ENCODE data around the gene GAK.

The GAK gene

DNA sequence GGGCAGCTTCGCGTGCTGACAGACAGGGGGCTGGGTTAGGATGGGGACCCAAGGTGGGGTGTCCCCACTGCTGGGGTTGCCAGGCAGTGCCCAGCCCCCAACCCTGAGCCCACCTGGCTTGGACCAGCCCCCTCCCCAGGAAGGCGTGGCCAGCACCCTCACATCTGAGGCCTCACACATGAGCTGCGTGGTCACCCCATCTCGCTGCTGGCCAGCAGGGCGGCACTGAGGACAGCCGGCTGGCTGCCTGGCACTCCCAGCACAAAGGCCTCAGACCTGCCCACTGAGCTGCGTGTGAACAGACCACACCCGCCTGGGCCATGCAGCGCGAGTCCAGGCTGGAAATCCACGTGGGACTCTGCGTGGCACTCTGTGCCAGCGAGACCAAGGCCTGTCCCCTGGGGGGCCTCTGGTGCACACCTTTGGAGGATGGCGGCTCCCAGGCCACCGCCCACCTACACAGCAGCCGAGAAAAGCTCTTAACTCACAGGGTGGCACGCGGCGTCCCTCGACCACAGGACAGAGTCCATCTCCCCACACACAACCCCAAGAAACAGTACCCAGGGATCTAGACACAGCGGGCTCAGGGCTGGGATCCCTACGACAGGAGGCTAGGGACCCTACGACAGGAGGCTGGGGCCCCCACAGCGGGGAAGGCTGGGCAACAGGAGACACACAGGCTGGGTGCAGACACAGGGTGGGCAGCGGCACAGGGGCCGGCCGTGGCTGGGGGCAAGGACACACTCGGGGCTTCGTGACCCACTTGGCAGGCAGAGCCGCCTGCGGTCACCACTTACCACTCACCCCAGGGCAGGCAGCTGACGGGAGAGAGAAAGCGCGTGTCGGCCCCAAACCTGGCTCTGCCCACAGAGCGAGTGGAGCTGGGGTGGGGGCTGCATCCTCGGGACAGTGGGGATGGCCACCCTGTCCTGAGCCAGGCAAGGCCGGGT lies 31.4 kb upstream of the GAK start:
- FAIRE-seq: no peak

DNA sequence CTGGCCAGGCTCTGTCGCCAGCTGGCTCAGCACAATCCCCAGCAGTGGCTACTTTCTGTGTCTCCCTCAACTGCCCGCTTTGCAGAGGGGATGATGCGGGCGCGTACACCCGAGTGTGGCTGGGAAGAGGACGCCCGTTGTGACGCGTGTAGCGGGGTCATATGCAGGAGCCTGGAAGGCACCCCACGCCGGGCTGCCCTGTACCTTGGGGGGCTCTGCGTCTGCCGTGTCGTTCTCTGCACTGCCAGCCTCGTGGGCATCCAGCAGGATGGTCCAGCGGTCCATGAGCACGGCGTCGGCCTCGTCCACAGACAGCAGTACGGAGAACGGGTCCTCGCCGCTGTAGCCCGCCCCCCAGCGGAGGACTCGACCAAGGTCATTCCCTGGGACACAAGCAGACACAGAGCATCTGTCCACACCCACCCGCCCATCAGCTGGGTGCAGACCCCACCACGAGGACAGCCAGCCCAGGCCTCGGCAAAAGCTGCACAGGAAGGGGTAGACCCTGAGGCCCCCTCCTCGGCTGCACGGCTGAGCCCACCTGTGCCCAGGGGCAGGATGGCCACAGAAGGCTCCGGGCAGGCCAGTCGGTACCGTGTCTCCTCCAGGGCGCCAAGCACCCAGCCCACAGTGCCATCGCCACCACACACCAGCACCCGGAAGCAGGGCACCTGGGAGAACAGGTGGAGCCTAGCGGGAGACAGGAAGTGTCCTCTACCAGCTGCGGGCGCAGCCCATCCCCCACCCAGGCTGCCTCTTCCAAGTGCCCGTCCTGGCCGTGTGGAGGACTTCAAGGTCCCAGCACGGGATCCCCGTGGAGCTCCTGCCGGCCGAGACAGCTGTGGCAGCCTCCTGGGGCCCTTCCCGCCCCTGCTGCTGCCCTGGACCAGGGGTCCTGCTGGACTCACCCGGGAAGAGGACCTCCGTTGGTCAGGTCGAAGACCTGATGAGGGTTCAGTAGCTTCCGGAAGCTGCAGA lies 30.4 kb upstream of the GAK start:
- no peak for FAIRE-seq

DNA sequence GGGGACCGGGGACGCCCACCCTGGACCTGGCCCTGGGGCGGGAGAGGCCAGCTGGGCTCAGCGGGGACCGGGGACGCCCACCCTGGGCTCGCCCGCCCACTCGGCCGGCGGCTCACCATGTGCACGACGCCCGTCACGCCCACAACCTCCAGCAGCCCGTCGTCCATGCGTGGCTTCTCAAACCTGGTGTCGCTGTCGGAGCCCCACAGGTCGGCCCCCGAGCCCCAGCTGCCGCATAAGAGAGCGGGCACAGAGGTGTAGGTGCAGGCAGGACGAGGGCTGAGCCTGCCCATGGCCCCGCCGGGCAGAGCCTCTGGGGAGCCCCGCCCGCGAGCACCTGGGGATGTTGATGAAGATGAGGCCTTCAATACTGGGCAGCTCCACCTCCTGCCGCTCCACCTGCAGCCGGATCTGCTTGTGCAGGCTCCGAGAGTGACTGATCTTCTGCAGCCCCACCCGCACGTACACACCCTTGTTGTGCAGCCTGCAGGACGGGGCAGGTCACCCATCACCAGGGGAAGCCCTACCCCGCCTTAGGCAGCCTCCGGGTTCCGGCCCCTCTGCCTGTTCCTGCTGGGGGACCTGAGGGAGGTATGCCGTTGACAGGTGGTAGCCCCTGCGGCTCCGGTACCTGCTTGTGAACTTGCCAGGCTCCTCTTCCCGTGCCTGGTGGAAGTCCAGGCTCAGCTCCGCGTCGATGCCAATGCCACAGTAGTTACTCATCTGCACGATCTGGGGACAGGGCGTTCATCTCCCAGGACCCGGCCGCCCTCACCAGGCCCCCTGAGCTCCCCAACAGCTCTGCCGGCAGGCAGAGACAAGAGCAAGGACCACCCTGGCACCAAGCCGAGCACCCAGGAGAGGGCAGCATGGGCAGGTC lies 29.5 kb upstream of the GAK start:
- FAIRE-seq: no peak

DNA sequence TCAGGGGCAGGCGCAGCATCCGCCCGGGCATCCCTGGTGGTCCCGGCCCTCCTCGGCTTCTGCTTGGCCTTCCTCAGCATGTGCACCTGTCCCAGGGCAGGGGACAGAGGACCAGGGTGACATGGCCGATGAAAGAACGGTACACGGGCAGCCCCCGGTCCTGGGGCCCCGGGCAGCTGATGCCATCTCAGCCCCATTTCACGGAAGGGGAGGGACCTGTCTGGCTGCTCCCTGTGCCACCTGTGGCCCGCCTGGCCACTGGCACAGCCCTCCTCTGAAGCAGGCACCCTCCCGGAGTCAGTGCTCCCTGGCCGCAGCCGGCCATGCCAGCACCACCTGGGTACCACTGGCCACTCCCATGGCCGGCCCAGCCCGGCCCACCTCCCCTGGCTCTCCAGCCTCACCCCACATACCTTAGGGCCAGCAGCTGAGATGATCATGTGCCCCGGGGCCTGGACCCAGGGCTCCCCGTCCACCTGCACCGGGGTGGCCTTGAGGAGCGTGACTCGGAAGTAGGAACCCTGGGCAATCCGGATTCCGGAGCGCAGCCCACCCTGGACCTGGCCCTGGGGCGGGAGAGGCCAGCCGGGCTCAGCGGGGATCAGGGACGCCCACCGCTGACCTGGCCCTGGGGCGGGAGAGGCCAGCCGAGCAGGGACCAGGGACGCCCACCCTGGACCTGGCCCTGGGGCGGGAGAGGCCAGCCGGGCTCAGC lies 28.7 kb upstream of the GAK start:
- no peak for FAIRE-seq

DNA sequence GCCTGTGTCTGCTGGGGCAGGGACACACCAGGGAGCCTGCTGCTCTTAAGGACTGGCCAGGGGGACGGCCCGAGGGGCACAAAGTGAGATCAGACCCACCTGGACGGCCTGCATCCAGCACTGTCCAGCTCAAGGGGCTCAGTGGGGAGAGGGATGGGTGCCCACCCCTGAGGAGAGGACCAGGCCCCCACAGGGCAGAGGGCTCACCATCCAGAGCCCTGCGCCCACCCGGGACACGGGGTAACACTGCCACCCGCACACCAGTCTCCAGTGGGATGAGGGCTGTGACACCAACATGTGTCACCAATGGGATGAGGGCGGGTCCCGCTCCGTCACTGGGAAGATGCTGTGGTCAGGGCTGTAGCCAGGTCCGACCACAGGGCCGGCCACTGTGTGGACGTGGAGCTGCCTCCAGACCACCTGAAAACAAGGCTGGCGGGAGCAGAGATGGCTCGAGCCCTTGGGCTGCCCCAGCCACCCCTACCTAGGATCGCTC lies 28.1 kb upstream of the GAK start:
- FAIRE-seq: no peak

DNA sequence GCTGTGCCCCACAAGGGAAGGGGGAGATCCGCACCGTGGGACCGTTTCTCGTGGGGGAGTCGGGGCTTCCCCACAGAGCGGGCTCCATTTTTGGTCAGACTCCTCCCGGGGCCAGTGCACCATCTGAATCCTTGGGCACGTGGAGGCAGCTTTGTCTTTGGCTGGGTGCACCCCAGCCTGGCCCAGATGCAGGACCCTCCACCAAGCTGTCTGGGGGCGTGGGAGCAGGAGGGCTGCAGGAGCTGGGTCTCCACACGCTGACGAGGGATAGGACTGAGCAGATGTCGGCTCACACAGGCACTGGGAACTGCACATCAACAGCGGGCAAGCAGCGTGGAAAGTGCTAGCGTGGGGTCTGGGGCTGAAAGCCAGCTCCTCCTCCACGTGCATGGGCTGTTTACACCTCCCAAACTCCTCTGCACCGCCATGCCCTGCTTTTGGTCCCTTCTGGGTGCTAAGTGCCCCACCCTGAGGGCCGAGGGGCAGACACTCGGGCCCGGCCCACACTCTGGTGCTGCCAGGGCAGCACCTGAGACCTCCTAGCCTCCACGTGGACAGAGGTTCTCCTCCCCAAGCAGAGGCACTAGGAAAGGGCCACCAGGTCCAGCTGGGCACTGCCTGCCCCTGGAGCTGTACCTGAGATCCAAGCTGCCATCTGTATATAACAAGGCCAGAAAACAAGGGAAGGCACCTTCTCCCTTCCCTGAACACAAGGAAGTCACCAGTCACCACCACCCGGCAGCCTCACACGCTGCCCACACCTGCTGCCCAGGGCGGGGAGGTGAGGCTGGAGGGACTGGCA lies 27.4 kb upstream of the GAK start:
- no peak for FAIRE-seq

DNA sequence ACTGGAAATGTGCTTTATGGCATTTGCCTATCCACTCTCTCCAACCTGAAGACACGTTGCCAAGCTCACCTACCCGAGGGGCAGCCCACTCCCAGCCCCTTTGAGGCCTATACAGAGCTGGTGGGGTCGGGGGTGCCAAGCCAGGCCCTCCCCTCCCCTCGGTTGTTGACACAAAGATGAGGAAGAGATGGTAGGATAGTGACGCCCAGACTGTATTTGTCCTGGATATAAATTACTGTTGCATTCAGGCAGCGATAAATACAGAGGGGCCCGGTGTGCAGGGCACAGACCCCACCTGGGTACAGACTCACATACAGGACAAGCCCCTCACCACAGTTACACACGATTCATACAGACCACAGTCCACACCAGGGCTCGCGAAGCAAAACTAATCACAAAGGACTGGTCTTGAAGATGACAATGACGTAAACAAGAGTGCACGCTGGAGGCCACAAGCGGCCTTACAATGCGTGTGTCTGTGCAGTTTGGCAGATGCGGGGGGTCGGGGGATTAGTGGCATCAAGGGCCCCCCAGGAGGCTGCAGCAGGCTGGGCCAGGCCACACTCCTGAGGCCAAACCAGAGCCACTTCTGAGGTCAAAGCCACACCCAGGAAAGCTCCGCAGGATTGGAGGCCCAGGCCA lies 26.7 kb upstream of the GAK start:
- FAIRE-seq: no peak

DNA sequence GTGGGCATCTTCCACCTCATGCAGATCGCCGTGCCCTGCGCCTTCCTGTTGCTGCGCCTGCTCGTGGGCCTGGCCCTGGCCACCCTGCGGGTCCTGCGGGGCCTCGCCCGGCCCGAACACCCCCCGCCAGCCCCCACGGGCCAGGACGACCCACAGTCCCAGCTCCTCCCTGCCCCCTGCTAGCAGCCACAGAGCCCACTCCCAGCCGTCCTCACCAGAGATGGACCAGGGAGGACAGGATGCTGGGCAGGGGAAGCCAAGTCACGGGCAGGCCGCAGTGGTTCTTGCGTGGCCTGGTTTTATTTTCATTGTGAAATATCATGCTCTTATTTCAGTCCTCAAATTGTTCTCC lies 26.2 kb upstream of the GAK start:
- FAIRE-seq: no peak

DNA sequence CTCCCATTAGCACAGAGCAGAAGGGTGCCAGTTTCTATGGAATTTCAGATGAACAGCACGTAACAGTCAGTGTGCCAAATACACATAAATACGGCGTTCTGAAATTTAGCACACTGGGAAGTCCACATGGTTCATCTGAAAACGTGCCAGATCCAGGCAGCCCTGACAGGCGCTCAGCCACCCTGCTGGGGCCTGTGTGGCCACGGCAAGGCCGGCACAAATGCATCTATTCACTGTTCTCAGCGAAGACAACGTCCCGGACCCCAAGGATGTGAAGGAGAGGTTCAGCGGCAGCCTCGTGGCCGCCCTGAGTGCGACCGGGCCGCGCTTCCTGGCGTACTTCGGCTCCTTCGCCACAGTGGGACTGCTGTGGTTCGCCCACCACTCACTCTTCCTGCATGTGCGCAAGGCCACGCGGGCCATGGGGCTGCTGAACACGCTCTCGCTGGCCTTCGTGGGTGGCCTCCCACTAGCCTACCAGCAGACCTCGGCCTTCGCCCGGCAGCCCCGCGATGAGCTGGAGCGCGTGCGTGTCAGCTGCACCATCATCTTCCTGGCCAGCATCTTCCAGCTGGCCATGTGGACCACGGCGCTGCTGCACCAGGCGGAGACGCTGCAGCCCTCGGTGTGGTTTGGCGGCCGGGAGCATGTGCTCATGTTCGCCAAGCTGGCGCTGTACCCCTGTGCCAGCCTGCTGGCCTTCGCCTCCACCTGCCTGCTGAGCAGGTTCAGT lies 25.6 kb upstream of the GAK start:
- no peak for FAIRE-seq

DNA sequence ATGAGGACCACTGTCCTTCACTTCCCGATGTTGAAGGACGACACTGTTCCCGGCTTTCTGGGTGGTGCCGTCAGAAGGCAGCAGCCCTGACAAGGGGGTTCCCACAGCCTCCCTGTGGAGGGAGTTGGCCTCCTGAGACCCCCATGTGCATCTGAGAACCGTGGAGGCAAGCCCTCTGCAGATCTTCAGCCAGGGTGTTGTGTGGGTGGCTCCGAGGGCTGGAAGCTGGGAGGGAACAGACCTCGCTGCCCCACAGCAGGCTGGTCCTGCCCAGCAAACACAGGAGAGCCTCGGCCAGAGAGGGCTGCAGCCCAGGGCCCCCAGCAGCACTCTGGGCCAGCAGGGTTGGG lies 25.1 kb upstream of the GAK start:
- no peak for FAIRE-seq

DNA sequence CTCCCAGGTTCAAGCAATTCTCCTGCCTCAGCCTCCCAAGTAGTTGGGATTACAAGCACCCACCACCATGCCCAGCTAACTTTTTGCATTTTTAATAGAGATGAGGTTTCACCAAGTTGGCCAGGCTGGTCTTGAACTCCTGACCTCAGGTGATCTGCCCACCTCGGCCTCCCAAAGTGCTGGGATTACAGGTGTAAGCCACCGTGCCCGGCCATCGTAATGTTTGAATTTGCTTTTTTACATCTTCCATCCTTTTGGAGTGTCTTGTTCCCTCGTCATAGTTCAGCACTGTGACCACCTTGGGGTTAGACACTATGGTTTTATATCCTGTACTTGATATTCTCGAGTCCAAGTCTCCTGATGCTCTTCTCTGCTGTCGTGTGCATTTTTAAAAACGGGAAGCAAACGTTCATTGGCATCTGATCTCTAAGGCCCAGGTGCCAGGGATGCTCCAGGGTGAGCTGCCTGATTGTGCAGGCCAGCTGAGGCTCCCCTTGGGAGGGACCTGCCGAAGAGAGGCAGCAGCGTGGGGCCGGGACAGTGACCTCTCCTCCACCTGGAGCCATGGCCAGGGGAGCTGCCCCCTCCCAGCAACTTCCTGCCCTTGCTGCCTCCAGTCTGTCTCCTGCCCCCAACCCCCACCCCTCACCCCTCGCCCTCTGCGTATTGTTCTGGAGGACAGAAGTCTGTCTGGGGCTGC lies 24.6 kb upstream of the GAK start:
- no peak for FAIRE-seq

DNA sequence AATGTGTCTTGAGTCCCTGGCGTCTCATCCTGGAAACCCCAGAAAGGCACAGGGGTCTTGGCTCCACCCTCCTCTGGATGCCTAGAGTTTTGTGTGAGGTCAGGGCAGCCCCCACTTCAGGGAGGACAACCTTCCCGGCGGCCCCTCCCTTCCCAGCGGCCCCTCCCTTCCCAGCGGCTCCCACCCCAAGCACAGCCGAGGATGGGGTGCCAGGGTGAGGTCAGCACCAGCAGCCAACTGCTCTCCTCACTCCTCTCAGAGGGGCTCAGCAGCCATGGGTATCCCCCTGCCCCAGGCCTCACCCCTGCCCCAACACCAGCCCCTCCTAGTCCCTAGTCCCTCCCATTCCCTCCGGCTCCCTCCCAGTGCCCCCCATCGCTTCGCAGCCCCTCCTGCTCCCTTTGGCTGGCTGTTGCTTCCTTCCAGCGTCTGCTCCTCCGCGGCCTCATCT lies 23.8 kb upstream of the GAK start:
- no peak for FAIRE-seq

DNA sequence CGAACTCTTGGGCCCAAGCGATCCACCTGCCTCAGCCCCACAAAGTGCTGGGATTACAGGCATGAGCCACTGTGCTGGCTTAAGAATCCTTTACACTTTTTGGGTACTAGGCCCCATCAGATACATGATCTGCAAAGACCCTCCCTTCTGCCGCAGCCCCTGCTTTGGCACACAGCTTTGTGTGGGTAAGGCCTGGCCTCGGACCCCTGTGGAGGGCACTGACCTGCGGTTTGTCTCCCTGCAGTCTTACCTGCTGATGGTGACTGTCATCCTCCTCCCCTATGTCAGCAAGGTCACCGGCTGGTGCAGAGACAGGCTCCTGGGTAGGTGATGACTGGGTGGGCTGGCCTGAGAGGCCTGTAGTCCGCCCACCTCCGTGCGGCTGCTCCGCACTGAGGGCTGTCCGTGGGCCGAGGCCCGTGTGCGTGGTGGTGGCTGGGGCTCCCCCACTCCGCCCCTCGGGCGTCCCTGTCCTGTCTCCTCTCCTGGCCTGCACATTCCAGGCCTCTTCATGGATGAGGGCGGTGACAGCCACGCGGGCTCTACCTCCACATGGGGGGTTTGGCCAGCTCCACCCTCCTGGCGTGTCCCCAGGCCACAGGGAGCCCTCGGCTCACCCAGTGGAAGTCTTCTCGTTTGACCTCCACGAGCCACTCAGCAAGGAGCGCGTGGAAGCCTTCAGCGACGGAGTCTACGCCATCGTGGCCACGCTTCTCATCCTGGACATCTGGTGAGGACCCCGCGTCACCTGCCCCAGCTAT lies 23.2 kb upstream of the GAK start:
- FAIRE-seq: no peak

DNA sequence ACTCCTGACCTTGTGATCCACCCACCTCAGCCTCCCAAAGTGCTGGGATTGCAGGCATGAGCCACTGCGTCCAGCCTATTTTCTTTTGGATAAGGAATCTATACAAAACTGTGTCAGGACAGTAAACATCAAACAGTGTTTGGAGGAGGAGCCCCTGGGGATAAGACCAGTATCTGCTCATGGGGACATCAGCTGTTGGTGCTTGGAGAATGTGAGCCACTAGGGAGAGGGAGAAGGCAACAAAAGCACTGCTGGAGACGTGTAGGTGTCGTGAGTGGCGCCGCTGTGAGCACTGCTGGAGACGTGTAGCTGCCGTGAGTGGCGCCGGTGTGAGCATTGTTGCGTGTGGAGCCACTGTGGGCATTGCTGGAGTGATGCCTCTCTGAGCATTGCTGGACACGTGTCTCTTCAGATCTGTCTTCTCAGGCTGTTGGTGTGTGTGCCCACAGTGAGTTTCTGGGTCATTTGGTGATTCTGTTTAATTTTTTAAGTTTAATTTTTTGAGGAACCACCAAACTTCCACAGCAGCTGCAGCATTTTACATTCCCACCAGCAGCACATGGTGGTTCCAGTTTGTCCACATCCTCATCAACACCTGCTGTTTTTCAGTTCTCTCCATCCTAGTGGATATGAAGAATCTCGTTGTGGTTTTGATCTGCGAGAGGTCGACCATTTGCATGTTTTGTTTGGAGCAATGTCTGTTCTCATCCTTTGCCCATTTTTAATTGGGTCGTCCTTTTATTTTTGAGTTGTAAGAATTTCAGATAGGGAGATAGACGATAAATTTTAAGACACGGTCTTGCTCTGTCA lies 22.3 kb upstream of the GAK start:
- FAIRE-seq: no peak

DNA sequence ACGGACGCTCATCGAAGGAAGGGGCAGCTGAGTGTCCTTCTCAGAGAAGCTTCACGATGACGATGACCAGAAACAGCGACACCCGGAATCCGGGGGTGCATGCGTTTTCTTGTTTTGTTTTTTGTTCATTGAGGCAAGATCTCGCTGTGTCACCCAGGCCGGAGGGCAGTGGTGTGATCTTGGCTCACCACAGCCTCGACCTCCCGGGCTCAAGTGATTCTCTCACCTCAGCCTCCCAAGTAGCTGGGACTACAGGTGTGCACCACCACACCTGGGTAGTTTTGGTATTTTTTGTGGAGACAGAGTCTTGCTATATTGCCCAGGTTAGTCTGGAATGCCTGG lies 21.4 kb upstream of the GAK start:
- FAIRE-seq: no peak

DNA sequence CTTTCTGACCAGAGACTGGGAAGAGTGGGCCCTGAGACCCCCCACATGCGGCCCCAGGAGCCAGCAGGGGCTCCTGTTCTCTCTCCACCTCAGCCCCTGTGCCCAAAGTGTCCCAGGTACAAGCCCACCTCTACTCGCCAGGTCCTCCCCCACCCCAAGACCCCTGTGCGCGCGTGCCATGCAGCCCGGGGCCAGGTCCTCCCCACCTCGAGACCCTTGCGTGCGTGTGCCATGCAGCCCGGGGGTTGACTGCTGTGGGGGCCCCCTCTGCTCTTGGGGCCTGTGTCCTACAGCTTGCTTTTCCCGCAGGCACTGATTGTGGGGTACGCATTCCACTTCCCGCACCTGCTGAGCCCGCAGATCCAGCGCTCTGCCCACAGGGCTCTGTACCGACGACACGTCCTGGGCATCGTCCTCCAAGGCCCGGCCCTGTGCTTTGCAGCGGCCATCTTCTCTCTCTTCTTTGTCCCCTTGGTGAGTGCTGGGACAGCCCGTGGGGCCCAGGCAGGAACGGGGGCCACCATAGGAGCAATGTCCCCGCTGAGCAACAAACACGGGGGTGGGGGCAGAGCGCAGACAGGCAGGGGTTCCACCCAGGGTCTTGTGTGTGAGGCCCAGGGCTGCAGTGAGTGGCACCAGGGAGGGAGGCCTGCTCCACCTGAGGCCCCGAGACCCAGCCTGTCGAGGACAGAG lies 20.9 kb upstream of the GAK start:
- FAIRE-seq: no peak
